ENCODE data around the gene SHH. TPM values are rescaled to one million over a fixed set of nuclear protein-coding genes. Genes with fewer than 3 reads are reported as not detected.

The SHH gene
- total RNA-seq, 1 experiment from 2014 or later: 4.7 TPM

GRCh38 chr7:155751409-155751808 lies 60.9 kb downstream of the SHH start:
- DNase-seq: no peak
- no peak overlapping the region for H3K4me3 Mint-ChIP-seq (ENCODE audit: unreplicated experiment)
- POLR2A ChIA-PET: no interaction called here
- TF ChIP-seq CTCF (IDR thresholded peaks at IDR 0.05; ENCODE audit: insufficient read depth in 1 of 2, low read depth in 1 of 2, low read length in 1 of 2, severe bottlenecking in 1 of 2, unreplicated experiment in 1 of 2): no peak
- no peaks in the 10 kb centered on the region for H3K27me3 ChIP-seq (replicated peaks; ENCODE audit: control insufficient read depth, insufficient read depth, low read length)
- no TSS peak for BruUV-seq (replicated peaks)
- no peaks in the 10 kb centered on the region for H3K9me3 Mint-ChIP-seq (ENCODE audit: unreplicated experiment)
- H3K36me3 ChIP-seq (ENCODE audit: control insufficient read depth, insufficient read depth, low read length): no peaks in the 10 kb centered on the region; the same call in none of the 2 replicates
- H3K36me3 Mint-ChIP-seq (ENCODE audit: insufficient read depth, unreplicated experiment): peaks cover 21% of the 10 kb centered on the region
- intact Hi-C loops (cut with micrococcal nuclease; ENCODE audit: unreplicated experiment): no loop called here
- H3K27me3 Mint-ChIP-seq (ENCODE audit: insufficient read depth, unreplicated experiment): no peaks in the 10 kb centered on the region
- no peak overlapping the region for H3K27ac Mint-ChIP-seq (ENCODE audit: unreplicated experiment)
- no peaks in the 10 kb centered on the region for H3K4me1 Mint-ChIP-seq (ENCODE audit: low read depth, unreplicated experiment)
- no peak overlapping the region for H3K4me3 ChIP-seq (ENCODE audit: low read depth, low read length)
- CTCF ChIA-PET: no interaction called here
- no peaks in the 10 kb centered on the region for H3K4me1 ChIP-seq
- no peaks in the 10 kb centered on the region for H3K9me3 ChIP-seq

GRCh38 chr7:155750255-155751125 lies 61.8 kb downstream of the SHH start:
- ChIA-PET POLR2A (no interaction called here), CTCF (no interaction called here)
- Histone ChIP-seq H3K9me3 (no peaks in the 10 kb centered on the region), H3K27me3 (replicated peaks; ENCODE audit: control insufficient read depth, insufficient read depth, low read length) (no peaks in the 10 kb centered on the region), H3K4me1 (no peaks in the 10 kb centered on the region), H3K36me3 (ENCODE audit: control insufficient read depth, insufficient read depth, low read length) (peaks cover 2% of the 10 kb centered on the region), H3K4me3 (ENCODE audit: low read depth, low read length) (no peak overlapping the region)
- TF ChIP-seq CTCF (IDR thresholded peaks at IDR 0.05; ENCODE audit: insufficient read depth in 1 of 2, low read depth in 1 of 2, low read length in 1 of 2, severe bottlenecking in 1 of 2, unreplicated experiment in 1 of 2): no peak
- BruUV-seq (replicated peaks): no TSS peak
- Mint-ChIP-seq H3K27ac (ENCODE audit: unreplicated experiment) (no peak overlapping the region), H3K4me1 (ENCODE audit: low read depth, unreplicated experiment) (no peaks in the 10 kb centered on the region), H3K36me3 (ENCODE audit: insufficient read depth, unreplicated experiment) (peaks cover 29% of the 10 kb centered on the region), H3K27me3 (ENCODE audit: insufficient read depth, unreplicated experiment) (no peaks in the 10 kb centered on the region), H3K4me3 (ENCODE audit: unreplicated experiment) (no peak overlapping the region), H3K9me3 (ENCODE audit: unreplicated experiment) (no peaks in the 10 kb centered on the region)
- DNase-seq: no peak
- intact Hi-C loops (cut with micrococcal nuclease; ENCODE audit: unreplicated experiment): no loop called here

Other genes starting within 250 kb of the SHH start
- gene RBM33, start 167.8 kb downstream of the SHH start, total RNA-seq (2022): 82.8 and 89.9 TPM in 2 replicates